ENCODE results near the gene PRKCD.

- TF ChIP-seq CTCF (IDR thresholded peaks at IDR 0.05): no peak
- no peak for TF ChIP-seq ZFX (IDR thresholded peaks at IDR 0.05; ENCODE audit: borderline replicate concordance)
Observed at GRCh38 chr3:53222183-53222901, 61.3 kb downstream of the PRKCD start.
